HepG2 (cell line): ENCODE measurements around the gene KSR1. TPM values are rescaled to one million over a fixed set of nuclear protein-coding genes. Genes with fewer than 3 reads are reported as not detected.
"Not testable (repeated sequence)": the region's sequence is repeated elsewhere in the genome, so short reads cannot be mapped to it uniquely, and the experiment has no call there.

Experiments used
- ATAC-seq: fragments of 200-7000 bp; cut with Tn5 transposase; 3 replicates; pipeline ENCODE4 v1.9.1; 2020; ENCODE audit warnings: mild to moderate bottlenecking, moderate library complexity
- BruUV-seq: library from RNA; stranded (reverse); fragments of 400-500 nt; replicated peaks from 2 replicates; lab custom pipeline; 2021; lab: Mats Ljungman, UMichigan
- CTCF ChIA-PET: fragments of 300-600 bp; formaldehyde crosslinking; extraction: SDS; loops from one replicate; lab custom pipeline; 2021; ENCODE audit warnings: low total read pairs, inconsistent platforms, low intra/inter-chr PET ratio; lab: Yijun Ruan, JAX
- POLR2A ChIA-PET: fragments of 350-600 bp; sonication (Branson Sonifier 250); formaldehyde crosslinking; loops from one replicate; lab custom pipeline; 2020; ENCODE audit warnings: antibody characterized with exemption, inconsistent platforms; lab: Yijun Ruan, JAX
- DNase-seq: peaks from one replicate; pipeline ENCODE4 v3.0.0-alpha.2; 2015; ENCODE audit warnings: low spot score
- FAIRE-seq: peaks from 3 replicates; lab custom pipeline; 2011; peaks lifted over from hg19 to GRCh38; lab: Jason Lieb, UNC
- H2AFZ ChIP-seq: one replicate; pipeline ENCODE4 v1.6.1; 2011; ENCODE audit warnings: low read length, inconsistent platforms
- H3K27ac ChIP-seq: fragments of 300-600 bp; 3 replicates; pipeline ENCODE4 v1.8.0; 2011; ENCODE audit warnings: mixed run types, mild to moderate bottlenecking, mixed read lengths, low read length, inconsistent platforms; ENCODE audit not compliant: insufficient read depth; ENCODE audit errors: extremely low read length
- H3K27me3 ChIP-seq, 2 experiments: fragments of 200-600 bp in 1 of 2; 2 replicates in 1 of 2; 3 replicates in 1 of 2; pipeline versions ENCODE4 v1.6.0 to v1.8.0; 2011; ENCODE audit warnings: low read length in 2 of 2, mild to moderate bottlenecking in 2 of 2, moderate library complexity in 2 of 2, inconsistent platforms in 1 of 2; ENCODE audit not compliant: insufficient read depth in 2 of 2, control insufficient read depth in 1 of 2
- H3K36me3 ChIP-seq, 2 experiments: fragments of 200-600 bp in 1 of 2; replicated peaks in 1 of 2; 2 replicates in 1 of 2; 3 replicates in 1 of 2; pipeline versions ENCODE4 v1.5.1 to v1.8.0; 2011; ENCODE audit warnings: low read length in 2 of 2, inconsistent platforms in 1 of 2; ENCODE audit not compliant: insufficient read depth in 2 of 2, control insufficient read depth in 1 of 2
- H3K4me1 ChIP-seq: 2 replicates; pipeline ENCODE4 v1.5.1; 2012; ENCODE audit warnings: low read length, inconsistent platforms; ENCODE audit not compliant: insufficient read depth
- H3K4me2 ChIP-seq: 2 replicates; pipeline ENCODE4 v1.6.0; 2011; ENCODE audit warnings: low read depth, low read length, inconsistent platforms
- H3K4me3 ChIP-seq, 3 experiments: fragments of 200-600 bp in 1 of 3; sonication (generic), shearing (Covaris generic) in 1 of 3; replicated peaks in 1 of 3; 2 replicates each; pipeline ENCODE4 v1.5.1; 2011 to 2016; ENCODE audit warnings: low read length in 3 of 3, inconsistent platforms in 2 of 3, low read depth in 2 of 3, mild to moderate bottlenecking in 2 of 3, control low read depth in 1 of 3, mixed read lengths in 1 of 3; ENCODE audit not compliant: insufficient read depth in 1 of 3
- H3K79me2 ChIP-seq: one replicate; pipeline ENCODE4 v1.6.1; 2011; ENCODE audit warnings: low read length, inconsistent platforms; ENCODE audit not compliant: insufficient read depth
- H3K9ac ChIP-seq: 2 replicates; pipeline ENCODE4 v1.6.0; 2011; ENCODE audit warnings: mild to moderate bottlenecking, low read depth, low read length, inconsistent platforms; ENCODE audit not compliant: insufficient read depth
- H3K9me3 ChIP-seq: 2 replicates; pipeline ENCODE4 v1.5.1; 2012; ENCODE audit warnings: mild to moderate bottlenecking, low read length
- H4K20me1 ChIP-seq: 2 replicates; pipeline ENCODE4 v1.6.0; 2011; ENCODE audit warnings: inconsistent platforms, mild to moderate bottlenecking, low read length, moderate library complexity; ENCODE audit not compliant: insufficient read depth
- ATF3 ChIP-seq: sonication (generic); formaldehyde crosslinking; IDR thresholded peaks from 2 replicates; pipeline ENCODE4 v1.4.0; 2020; ENCODE audit warnings: missing genetic modification reagents
- RARG ChIP-seq: sonication (generic); formaldehyde crosslinking; IDR thresholded peaks from 2 replicates; pipeline ENCODE4 v1.4.0; 2020; ENCODE audit warnings: low read depth, mild to moderate bottlenecking, missing genetic modification reagents
- ZNF460 ChIP-seq: sonication (generic); formaldehyde crosslinking; IDR thresholded peaks from 2 replicates; pipeline ENCODE4 v1.5.1; 2020; ENCODE audit warnings: missing genetic modification reagents, mild to moderate bottlenecking, borderline replicate concordance
- WGBS: methylation state at CpG from one replicate; pipeline ENCODE4 v1.1.6; 2017; ENCODE audit warnings: low lambda C conversion rate; 5-methylcytosine and 5-hydroxymethylcytosine counted together
- in situ Hi-C: cut with HindIII; loops from 2 replicates; pipeline ENCODE4 v1.10.0; 2017; ENCODE audit warnings: low pct_unique_long_range_greater_than_20kb; ENCODE audit not compliant: extremely low pct_ligation_motif_present
- intact Hi-C: fragments of 100-400 bp; cut with micrococcal nuclease; formaldehyde crosslinking; loops from one replicate; pipeline ENCODE4 v1.10.0; 2022; ENCODE audit not compliant: unreplicated experiment
- polyA plus RNA-seq, 8 experiments: library from polyadenylated mRNA; depleted of rRNA in 3 of 8; stranded (reverse) in 7 of 8; unstranded in 1 of 8; fragments of >200 nt; fragmentation: Illumina TruSeq in 4 of 8; extraction: Trizol in 4 of 8; gene quantifications; 2 replicates each; pipeline versions ENCODE4 v1.2.1 to v1.2.3, GENCODE V29; 2011 to 2016; ENCODE audit warnings: low read depth in 4 of 8, missing spikeins in 1 of 8, mixed read lengths in 1 of 8; ENCODE audit not compliant: insufficient read depth in 1 of 8
- total RNA-seq, 5 experiments: library from RNA; depleted of rRNA; stranded (reverse); fragments of >200 nt; fragmentation: Illumina TruSeq; extraction: Trizol; gene quantifications; 2 replicates each; pipeline ENCODE4 v1.2.3, GENCODE V29; 2016; ENCODE audit warnings: low read depth in 1 of 5

Gene KSR1
- total and polyA plus RNA-seq, 2 of the 13 experiments (the other 11 are each of a cell fraction or from before 2014, with no cell fraction given), result 10.1 to 16.6 TPM

DNA sequence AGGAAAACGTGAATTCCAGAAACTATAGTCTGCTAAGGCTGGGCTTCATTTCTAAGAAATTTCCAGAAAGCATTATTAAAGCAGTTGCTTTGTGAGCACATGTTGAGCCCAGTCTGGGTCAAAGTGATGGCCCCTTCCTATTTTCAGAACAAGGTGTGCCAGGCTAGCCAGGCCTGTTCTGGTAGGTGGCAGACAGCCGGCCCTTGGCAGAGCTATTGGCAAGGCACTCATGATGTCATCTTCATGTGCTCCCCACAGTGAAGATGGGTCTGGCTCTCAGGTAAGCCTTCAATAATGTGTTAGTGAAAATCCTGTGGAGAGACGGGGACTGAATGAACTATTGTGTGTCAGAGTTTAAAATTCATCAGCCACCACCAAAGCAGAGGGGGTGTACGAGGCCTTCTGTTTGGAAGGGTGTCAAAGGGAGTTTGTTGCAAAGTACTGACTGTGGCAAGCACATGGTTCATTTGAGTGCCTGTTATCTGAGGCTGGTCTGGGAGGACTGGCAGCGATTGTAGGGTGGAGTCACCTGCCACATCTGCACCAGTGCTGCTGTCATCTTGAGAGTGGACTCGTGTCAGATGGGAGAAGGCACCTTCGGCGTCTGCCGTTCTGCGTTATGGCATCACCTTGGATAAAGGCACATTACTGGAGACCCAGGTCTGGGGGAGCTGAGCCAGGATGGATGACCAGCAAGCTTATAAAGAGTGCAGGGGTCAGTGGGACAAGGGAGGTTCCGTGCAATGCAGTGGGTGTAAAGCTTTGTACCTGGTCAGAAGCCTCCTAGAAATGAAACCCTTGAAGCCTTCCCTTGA is 43.4 kb downstream of the KSR1 start:
- no peak for FAIRE-seq
- 91% methylated on average over 9 of the region's 11 CpGs for WGBS
- TF ChIP-seq ZNF460 (CRISPR knock-in tag) (no peak), ATF3 (CRISPR knock-in tag) (no peak), RARG (CRISPR knock-in tag) (no peak)
- Histone ChIP-seq H3K27me3 (no peaks in the 10 kb centered on the region), H3K9ac (no peak overlapping the region), H3K9me3 (peaks cover 6% of the 10 kb centered on the region; the same call in 1 of the 2 replicates), H3K4me1 (peaks cover 61% of the 10 kb centered on the region), H3K4me3 (no peak overlapping the region), H2AFZ (no peak overlapping the region), H3K27ac (no peak overlapping the region), H3K79me2 (peaks cover 65% of the 10 kb centered on the region), H3K36me3 (0 out of 5 replicates have a peak, but pooled peaks cover 0 to 2% of the 10 kb centered on the region in 2 experiments), H3K4me2 (no peak overlapping the region), H4K20me1 (no peaks in the 10 kb centered on the region)
- no TSS peak for BruUV-seq
- ChIA-PET CTCF (no interaction called here), POLR2A (interaction anchor here (1.5 kb wide), 1 partner anchor 20 kb away, joined by 4 read pairs; no protein-coding TSS in a partner anchor)
- no peak for DNase-seq
- intact Hi-C loops (no loop called here), in situ Hi-C loops (loop anchor here (5.0 to 25.0 kb wide), 2 partner anchors 58 to 388 kb away; partner anchors contain the start of gene LYRM9)
- ATAC-seq, result no peak

DNA sequence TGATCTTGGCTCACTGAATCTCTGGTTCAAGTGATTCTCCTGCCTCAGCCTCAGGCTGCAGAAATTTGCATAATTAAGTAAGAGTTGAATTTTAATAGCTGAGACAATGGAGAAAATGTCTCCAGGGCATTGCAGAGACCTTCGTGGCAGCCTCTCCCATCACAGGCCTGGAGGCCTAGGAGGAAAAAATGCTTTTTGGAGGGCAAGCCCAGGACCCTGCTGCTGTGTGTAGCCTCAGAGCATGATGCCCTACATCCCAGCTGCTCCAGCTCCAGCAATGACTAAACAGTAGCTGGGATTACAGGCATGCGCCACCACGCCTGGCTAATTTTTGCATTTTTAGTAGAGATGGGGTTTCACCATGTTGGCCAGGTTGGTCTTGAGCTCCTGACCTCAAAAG is 45.1 kb downstream of the KSR1 start:
- in situ Hi-C loops, result not testable (repeated sequence)
- peaks cover 59% of the 10 kb centered on the region for H3K79me2 ChIP-seq

More for the DNA sequence above, 45.1 kb downstream of the KSR1 start:
- H3K4me2 ChIP-seq, H2AFZ ChIP-seq, FAIRE-seq, CTCF ChIA-PET, H3K36me3 ChIP-seq, H3K9me3 ChIP-seq, H3K4me3 ChIP-seq, DNase-seq, POLR2A ChIA-PET, BruUV-seq, H4K20me1 ChIP-seq, intact Hi-C loops, ATAC-seq, H3K27me3 ChIP-seq, H3K27ac ChIP-seq, H3K9ac ChIP-seq: not testable (repeated sequence)
- peaks cover 55% of the 10 kb centered on the region for H3K4me1 ChIP-seq
- 89% methylated on average over 1 of the region's 3 CpGs for WGBS
